Measurements from ENCODE around the gene ZBTB7C.

DNA sequence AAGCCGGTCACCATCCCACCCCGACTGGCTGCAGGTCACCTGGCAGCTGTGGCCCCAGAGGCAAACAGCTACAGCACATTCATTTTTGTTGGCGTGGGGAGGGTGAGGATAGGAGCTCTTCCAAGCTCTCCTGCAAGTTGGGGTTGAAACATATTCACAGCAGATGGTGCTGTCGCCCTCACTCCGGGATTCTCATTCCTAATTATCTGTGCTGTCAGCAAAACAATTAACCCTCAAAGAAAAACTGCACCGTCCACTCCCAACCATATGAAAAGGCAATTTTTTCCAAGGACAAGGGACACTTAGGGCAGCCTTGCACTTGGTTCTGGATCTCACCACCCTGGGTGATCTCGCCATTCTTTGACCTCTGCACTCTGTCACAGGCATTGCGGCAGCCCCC is 68.6 kb downstream of the ZBTB7C start:
- TF ChIP-seq, protein P1, sequence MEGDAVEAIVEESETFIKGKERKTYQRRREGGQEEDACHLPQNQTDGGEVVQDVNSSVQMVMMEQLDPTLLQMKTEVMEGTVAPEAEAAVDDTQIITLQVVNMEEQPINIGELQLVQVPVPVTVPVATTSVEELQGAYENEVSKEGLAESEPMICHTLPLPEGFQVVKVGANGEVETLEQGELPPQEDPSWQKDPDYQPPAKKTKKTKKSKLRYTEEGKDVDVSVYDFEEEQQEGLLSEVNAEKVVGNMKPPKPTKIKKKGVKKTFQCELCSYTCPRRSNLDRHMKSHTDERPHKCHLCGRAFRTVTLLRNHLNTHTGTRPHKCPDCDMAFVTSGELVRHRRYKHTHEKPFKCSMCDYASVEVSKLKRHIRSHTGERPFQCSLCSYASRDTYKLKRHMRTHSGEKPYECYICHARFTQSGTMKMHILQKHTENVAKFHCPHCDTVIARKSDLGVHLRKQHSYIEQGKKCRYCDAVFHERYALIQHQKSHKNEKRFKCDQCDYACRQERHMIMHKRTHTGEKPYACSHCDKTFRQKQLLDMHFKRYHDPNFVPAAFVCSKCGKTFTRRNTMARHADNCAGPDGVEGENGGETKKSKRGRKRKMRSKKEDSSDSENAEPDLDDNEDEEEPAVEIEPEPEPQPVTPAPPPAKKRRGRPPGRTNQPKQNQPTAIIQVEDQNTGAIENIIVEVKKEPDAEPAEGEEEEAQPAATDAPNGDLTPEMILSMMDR (IDR thresholded peaks at IDR 0.05), result no peak
- TF ChIP-seq EP300 (IDR thresholded peaks at IDR 0.05), result no peak
